Activated T-cell treated with anti-CD3 and anti-CD28 coated beads for 4 hours (primary cell): ENCODE measurements around the gene PPP1R12B.

Experiments used
- DNase-seq: peaks from one replicate; pipeline ENCODE4 v3.0.0-alpha.2; 2020

PPP1R12B gene

GRCh38 chr1:202348509-202349205, at the start of gene PPP1R12B:
Gene PPP1R12B (plus strand): TSS chr1:202348699. CDS start chr1:202348852, 153 bp downstream.
- DNase-seq = peak; percentile 87

DNA sequence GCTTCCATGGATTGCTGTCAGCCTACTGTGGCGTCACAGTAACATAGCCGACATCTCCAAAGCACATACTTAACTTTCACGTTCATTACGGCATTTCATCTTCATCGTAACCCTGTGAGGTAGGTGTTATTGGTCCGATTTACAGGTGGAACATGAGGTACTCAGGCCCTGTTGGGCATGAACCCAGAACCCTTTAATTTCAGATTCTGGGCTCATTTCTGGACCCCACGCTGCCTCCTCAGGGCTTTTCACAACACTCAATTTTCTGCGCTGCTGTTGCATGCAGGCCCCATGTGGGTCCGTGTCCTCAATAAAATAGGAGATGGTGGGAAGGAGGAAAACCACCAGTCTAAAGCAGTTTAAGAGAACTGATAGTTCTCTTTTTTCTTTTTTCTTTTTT, 46.3 kb upstream of the PPP1R12B start:
- no peak for DNase-seq

DNA sequence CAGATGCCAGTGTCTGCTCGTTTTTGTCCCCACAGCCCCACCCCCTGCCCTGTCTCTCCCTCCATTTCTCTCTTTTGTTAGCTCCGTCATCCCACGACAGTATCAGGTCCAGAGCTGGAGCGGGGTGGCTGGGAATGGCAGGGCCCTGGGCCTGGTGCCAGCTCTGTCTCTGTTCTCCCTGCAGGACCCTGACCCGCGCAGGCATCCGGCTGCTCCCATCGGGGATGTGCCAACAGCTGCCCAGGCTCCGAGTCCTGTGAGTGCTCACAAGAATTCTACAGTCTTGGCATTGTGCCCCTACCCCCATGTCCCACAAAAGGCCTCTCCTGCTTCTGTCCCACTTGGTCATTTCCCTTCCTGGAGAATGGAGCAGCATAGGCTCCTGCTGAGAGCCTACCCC, 44.1 kb upstream of the PPP1R12B start:
- DNase-seq = no peak

GRCh38 chr1:202305168-202305567, 43.3 kb upstream of the PPP1R12B start:
- no peak for DNase-seq

DNA sequence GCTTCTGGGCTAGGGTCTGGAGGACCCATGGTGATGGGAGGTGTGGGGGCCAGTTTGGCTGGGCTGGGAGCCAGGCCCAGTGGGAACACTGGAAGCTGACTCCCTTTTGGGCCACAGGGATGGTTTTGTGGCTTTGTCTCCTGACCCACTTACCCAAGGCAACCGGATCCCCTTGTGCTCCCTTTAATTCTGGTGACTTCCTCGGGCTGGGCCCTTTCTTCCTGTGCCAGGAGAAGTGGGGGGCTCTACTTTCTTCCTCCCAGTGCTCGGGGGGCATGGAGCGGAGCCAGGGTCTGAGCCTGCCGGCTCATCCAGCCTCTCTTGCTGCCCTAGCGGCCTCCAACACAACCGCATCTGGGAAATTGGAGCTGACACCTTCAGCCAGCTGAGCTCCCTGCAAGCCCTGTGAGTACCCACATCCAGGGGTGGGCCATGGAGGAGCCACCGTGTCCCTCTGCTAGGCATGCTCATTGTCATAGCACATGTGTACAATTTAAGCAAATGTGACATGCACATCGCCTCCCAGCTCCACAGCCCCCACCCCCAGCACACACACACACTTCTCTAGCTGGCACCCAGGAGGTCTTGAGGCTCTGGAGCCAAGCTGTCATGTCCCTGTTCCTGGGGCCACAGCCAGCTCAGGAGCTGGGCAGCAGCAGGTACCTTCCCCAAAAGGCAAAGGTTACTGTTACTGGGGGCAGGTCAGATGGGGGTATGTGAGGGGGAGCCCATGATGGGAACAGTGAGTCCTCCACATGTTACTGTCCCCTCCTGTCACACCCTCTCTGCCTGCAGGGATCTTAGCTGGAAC, 41.8 kb upstream of the PPP1R12B start:
- no peak for DNase-seq

GRCh38 chr1:202310071-202310725, 38.3 kb upstream of the PPP1R12B start:
- no peak for DNase-seq

GRCh38 chr1:202310746-202311145, 37.8 kb upstream of the PPP1R12B start:
- no peak for DNase-seq

DNA sequence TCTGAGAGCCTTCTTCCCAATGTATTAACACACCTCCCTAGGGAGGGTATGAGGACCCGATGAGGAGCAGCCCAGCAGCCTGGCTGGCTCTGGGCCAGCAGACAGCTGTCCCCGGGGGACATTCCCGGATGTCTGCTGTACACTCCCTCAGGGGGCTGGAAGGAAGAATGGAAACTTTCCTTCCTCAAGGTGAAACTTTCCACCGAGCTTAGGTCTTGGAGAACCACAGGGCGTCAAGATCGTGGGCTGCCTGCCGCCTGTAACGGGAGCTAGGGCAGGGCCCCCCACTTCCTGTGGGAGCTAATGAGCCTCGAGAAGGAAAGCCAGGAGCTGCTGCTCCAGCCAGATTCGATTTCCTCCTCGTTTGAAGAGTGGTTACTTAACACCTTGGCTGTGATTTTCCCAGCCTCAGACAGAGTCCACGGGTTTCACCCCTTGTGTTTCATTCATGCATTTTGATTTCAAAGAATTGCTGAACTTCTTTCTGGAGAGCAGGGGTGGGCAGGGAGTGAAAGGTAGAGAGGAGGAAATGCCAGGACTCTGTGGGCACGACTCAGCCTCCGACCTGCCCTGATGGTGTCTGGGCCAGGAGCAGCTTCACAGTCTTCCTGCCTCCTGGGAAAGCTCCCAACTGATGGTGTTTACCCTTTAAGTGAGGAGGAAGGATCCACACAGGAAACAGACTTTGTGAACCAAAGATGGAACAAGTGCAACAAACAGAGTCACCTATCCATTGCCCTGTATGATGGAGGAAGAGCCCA, 36.4 kb upstream of the PPP1R12B start:
- no peak for DNase-seq

DNA sequence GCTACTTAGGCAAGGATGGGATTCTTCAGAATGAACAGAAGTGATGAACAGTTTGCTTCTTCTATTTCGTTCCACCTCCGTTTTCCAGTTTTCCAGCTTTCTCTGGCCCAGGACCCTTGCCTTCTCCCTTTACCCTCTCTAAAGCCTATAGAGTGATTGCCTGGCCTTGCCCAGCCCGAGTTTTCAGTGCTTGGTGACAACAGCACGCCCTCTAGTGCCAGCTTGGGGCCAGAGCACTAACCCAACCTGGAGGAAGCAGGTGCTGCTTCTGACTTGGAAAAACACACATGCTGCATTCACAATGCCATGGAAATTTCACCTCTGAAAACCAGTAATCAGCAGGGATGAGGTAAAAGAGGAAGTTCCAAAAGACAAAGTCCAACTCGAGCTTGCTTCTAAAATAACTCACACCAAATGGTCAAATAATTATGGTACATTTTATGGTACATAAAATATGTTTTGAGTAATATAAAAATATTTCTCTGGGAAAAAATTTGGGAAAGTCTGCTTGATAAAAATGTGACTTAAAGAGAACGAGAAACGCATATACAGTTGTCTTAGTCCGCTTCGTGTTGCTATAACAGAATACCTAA, 32.8 kb upstream of the PPP1R12B start:
- DNase-seq = peak; percentile 68

DNA sequence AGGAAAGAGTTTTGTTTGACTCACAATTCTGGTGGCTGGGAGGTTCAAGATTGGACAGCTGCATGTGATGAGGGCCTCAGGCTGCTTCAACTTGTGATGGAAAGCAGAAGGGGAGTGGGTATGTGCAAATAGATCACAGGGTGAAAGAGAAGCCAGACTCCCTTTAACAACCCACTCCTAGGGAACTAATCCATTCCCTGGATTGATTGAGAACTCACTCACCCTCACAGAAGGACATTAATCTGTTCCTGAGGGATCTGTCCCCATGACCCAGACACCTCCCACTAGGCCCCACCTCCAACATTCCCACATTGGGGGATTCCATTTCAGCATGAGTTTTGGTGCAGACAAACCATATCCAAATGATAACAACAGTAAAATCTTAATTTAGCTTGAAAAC, 32.3 kb upstream of the PPP1R12B start:
- no peak for DNase-seq

GRCh38 chr1:202317941-202318925, 30.3 kb upstream of the PPP1R12B start:
- no peak for DNase-seq

- no peak for DNase-seq
Observed at GRCh38 chr1:202319381-202320080, 29.0 kb upstream of the PPP1R12B start.

DNA sequence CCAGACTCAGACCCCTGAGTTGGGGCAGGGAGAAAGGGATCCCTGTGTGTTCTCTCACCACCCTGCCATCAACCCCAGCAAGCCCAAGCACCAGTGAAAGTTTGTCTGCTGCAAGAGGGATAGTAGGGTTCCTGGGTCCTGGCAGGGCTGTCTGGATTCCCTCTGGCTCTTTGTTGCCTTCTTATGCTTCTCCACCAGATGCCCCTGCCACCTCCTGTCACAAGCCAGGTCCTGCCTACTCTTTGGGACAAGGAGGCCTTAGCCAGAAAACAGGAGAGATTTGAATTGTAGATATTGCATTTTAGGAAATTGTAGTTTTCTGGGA, 28.5 kb upstream of the PPP1R12B start:
- no peak for DNase-seq

DNA sequence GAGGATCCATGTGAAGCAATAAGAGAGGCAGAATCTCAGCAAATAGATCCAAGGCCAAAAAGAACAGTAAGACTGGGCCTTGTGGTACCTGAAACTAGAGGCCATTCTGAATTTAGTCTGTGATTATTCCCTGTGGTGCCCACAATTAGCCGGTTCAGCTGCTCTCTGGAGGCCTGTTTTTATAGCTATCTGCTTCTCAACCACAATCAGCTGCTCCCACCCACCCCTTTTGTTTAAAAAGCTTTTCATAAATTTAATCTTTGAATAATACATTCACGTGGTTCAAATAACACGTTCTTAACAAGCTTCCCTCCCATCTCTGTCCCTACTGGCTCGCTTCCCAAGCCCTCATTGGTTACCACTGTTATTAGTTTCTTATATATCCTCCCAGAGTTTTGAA, 24.8 kb upstream of the PPP1R12B start:
- no peak for DNase-seq

- no peak for DNase-seq
Observed at GRCh38 chr1:202324646-202325045, 23.9 kb upstream of the PPP1R12B start.

DNA sequence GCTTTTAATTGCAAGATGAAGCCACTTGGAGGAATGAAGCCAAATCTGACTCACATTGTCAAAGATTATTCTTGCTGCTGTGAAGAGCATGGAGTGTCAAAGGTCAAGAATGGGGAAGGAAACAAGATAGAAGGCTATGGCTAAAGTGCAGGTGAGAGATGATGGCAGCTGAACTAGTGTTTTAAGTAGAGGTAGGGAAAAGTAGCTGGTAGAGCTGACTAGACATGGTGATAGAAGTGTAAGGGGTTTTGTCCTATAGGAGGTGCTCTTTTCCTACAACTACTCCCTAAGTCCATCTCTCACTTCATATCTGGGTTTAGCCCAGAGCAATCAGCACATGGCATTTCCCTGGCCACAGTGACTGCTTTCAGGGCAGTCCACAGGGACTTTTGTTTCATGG, 18.6 kb upstream of the PPP1R12B start:
- DNase-seq = no peak

- no peak for DNase-seq
Observed at GRCh38 chr1:202333861-202334260, 14.6 kb upstream of the PPP1R12B start.

DNA sequence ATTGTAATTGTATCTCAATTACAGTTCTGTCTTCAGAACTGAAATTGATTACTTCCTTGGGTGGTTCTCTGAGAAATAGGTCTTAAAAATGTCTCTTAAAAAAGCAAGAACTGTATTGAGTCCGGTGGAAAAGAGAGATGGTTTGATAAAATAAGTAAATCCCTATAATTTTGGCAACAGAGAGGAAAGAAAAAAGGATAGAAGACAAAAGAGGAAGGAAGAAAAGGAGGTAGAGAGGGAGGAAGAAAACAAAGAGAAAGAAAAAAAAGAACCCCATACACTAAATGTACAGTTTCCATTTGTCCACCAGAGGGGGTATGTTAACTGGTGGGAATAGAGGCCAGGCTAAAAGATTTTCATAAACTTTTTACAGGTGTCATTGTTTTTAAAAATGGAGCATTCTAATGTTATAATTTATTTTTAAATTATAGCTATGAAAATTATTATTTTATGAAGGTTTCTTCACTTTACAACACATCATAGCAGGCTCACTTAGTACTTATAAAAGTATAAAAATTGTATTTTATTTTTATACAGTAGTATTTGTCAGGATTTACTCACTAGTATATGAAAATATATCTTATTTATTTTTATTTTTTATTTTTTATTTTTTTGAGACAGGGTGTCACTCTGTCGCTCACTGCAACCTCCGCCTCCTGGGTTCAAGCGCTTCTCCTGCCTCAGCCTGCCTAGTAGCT, 4.7 kb upstream of the PPP1R12B start:
- DNase-seq = no peak

DNA sequence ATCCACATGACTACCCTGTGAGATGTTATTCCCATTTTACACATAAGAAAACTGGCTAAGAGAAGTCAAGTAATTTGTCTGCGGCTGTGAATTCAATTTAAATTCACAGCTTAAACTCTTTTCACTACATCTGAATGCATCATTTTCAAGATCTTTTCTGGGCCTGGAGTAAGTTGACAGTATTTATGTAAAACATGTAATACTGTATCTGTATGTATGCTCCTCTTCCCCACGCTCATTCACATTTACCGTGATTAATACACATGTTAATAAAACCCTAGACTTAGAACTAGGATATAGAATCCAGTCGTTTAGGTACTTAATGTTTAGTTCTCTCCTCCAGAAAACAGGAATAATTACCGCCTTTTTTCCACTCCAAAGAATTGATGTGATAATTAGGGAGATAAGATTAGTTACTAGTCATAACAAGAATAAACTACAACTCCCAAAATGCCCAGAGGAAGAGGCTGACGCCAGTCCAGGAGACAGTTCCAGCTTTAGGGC, 442 bp upstream of the PPP1R12B start:
- DNase-seq = no peak
